GM21423 (cell line): ENCODE measurements around the gene HSF2BP.
"Not testable (repeated sequence)": the region's sequence is repeated elsewhere in the genome, so short reads cannot be mapped to it uniquely, and the experiment has no call there.

Experiments
- ATAC-seq: cut with Tn5 transposase; IDR thresholded peaks from one replicate; pipeline ENCODE4 v1.9.1; 2021; ENCODE audit warnings: mild to moderate bottlenecking, moderate library complexity; ENCODE audit not compliant: unreplicated experiment

HSF2BP gene

GRCh38 chr21:43687566-43688399, 28.5 kb upstream of the HSF2BP start:
- no peak for ATAC-seq

- ATAC-seq: no peak
These were observed 27.7 kb upstream of the HSF2BP start for GRCh38 chr21:43686811-43687565.

DNA sequence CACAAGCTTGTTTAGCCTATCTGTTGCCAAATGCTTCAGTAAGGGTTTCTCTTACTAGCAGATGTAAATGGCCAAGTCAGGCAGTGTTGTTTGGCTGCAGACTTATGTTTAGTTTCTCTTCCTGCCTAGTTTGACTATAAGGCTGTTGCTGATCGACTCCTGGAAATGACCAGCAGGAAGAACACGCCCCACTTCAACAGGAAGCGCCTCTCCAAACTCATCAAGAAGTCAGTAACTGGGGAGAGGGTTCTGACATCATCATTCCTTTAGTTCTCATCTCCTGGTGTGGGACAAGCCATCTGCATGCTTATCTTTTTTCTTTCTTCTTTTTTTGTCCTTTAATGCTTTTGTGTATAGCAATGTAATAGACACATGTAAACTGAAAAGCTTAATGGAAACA, 25.1 kb upstream of the HSF2BP start:
- no peak for ATAC-seq

- ATAC-seq: no peak
These were observed 22.4 kb upstream of the HSF2BP start for GRCh38 chr21:43681650-43682049.

DNA sequence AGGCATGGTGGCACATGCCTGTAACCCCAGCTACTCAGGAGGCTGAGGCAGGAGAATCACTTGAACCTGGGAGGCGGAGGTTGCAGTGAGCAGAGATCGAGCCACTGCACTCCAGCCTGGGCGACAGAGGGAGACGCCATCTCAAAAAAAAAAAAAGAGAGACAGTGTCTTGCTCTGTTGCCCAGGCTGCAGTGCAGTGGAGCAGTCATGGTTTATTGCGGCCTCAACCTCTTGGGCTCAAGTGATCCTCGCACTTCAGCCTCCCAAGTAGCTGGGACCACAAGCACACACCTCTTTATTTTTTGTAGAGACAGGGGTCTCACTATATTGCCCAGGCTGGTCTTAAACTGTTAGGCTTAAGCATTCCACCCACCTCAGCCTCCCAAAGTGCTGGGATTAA, 21.1 kb upstream of the HSF2BP start:
- ATAC-seq: not testable (repeated sequence)

DNA sequence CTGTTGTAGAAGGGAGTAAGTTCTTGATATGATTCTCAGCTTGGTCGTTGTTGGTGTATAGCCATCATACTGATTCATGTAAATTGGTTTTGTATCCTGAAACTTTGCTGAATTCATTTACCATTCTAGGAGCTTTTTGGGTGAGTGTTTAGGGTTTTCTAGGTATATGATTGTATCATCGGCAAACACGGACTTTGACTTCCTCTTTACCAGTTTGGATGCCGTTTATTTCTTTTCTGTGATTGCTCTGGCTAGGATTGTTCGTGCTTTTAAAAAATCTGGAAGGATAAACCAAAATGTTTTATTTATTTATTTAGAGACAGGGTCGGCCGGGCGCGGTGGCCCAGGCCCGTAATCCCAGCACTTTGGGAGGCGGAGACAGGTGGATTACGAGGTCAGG, 20.7 kb upstream of the HSF2BP start:
- ATAC-seq: no peak

GRCh38 chr21:43676391-43676790, 17.1 kb upstream of the HSF2BP start:
- ATAC-seq: no peak

GRCh38 chr21:43675871-43676270, 16.6 kb upstream of the HSF2BP start:
- no peak for ATAC-seq

DNA sequence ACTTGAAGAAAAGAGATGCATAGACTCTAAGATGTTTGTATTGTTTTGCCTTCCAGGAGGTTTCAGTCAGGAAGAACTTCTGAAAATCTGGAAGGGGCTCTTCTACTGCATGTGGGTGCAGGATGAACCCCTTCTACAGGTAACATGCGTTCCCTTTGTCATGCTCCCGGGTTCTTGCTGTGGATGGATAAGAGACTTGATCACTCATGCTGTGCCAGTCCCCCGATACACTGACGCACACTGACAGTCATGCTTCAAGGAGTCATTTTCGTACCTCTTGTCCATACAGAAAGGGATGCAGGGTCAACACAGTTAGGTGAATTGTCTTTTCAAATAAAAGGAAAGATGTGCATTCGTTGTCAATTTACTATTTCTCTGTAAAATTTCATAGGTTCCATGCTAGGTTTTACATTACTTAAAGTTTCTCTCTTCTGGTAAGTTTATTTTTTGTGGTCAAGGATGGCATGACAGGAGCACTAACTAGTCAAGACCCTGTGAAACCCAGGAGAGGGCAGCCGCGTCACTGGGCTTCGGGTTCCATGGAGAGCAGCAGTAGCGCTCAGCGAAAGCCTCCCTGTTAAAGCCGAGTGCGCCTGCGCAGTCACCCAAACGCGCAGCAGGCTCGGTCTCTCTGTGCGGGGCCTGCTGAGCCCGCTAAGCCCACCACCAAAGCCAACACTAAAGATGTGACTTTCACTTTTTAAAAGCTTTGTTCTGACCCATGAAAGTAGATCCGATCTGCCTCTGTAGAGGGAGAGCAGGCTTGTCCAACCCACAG, 10.7 kb upstream of the HSF2BP start:
- no peak for ATAC-seq

DNA sequence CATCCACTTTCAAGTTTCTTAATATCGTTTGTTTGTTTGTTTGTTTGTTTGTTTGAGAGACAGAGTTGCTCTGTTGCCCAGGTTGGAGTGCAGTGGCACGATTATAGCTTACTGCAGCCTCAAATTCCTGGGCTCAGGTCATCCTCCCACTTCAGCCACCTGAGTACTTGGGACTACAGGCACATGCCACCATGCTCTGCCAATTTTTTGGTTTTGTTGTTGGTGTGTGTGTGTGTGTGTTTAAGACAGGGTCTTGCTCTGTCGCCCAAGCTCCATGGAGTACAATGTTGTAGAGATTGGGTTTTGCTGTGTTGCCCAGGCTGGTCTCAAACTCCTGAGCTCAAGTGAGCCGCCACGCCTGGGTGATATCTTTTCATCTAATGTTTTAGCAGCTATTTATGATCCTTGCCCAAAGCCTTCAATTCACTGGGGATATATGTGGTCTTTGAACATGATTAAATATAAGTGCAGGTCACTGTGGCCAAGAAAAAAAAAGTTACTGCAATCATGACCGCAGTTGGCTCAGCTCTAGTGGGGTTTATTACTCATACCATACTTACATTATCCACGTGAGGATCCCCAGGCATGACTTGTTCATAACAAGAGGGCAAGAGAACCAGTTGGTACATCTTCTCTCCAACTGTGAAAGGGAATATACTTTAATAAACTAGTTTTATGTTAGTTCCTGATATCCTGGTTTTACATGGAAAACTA, 8.1 kb upstream of the HSF2BP start:
- no peak for ATAC-seq

GRCh38 chr21:43665879-43666278, 6.6 kb upstream of the HSF2BP start:
- no peak for ATAC-seq

- no peak for ATAC-seq
These were observed 5.1 kb upstream of the HSF2BP start for GRCh38 chr21:43664358-43664757.

- no peak for ATAC-seq
These were observed 3.7 kb upstream of the HSF2BP start for GRCh38 chr21:43663033-43663432.

DNA sequence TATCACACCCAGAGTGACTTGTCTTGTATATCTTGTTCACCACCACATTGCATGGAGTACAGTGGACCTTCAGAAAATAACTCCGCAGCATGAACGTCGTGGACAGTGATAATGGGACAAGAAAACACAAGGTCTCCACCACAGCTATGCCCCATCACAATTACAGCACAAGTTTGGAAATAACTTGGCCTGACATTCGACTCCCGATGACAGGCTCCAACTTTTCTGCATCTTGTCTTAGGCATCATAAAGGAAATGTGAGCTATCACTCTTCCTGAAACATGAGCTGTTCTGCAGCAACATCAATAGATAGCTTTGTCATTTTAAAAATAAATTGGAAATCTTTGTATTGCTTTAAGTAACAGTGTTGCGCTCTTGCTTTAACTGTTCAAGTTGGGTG, 3.0 kb upstream of the HSF2BP start:
- no peak for ATAC-seq

- no peak for ATAC-seq
These were observed 536 bp downstream of the HSF2BP start for GRCh38 chr21:43658769-43659135.

DNA sequence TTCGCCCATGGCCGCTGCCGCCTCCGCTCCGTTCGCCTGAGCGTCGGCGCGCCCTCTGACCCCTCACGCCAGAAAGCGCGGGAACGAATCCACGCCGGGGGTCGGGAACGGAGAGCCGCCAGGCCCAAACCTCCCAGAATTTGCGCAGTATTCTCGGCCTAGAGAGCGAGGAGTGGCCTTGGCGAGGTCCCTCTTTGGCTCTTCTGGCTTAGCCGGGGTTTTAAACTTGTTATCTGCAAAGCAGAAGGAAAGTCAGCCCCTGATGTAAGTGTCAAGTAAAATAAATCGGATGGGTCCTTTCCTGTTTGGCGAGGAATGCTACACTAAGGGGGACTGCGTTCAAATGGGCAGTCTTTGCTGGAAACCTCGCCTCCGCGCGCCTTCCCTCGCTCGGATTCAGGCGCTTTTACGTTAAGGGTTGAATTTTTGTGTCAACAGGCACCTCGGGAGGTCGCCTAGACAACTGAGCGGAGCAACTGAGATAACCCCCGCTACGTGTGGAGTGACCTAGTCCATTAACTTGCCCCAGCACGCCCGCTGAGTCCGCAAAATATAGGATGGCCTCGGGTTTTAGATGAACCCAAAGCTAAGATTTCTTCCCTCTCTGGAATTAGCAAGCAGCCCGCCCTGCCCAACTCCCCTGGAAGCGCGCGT, 1.1 kb downstream of the HSF2BP start:
- no peak for ATAC-seq

DNA sequence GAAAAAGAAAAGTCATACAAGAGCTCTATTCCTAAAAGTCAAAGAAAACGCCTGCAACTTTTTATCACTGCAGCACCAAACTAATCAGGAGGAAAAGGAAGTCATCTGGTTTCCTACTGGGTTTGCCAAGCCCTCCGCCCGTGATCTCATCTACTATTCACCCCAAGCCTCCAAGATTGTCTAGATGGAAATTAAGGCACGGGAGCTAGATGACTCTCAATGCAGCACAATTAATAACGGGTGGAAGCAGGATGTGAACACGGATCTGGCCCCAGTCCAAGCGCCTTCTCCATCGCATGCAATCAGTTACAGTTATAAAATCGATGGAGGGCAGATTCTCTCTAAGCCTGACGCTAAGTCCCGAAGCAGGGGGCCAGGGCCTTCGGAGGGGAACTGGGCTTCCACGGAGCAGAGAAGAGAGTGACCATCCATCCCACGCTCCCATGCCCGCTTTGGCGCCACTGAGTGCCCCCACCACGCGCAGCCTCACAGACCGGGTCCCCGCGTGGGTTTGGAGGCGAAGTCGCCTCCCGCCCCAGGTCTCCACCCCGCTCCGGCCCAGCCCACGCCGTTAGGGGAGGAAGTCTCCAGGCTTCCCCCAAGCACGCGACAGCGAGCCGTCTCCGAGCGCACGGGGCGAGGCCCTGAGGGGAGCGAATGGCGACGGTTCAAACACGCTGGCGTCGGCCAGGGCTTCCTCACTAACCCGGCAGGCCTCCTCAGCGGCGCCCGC, 1.8 kb downstream of the HSF2BP start:
- no peak for ATAC-seq

GRCh38 chr21:43654806-43655489, 4.3 kb downstream of the HSF2BP start:
- ATAC-seq: no peak

DNA sequence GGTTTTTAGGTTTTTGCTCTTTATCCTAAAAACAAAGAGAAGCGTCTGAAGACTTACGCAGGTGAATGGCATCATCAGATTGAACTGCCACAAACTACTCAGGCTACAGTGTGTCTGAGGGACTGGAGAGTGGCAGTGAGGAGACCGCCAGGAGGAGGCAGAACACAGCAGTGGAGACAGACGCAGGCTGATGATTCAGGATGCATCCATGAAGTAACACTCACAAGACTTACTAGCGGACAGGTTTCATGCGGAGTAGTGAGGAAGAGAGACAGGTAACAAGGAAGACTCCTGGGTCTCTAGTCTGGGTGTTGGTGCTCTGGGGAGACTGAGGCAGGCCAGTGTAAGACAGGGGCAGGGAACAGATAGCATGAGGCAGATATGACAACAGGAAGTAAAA, 5.7 kb downstream of the HSF2BP start:
- ATAC-seq: no peak
